Activated T-cell treated with anti-CD3 and anti-CD28 coated beads for 48 hours (primary cell): ENCODE data around the gene ENPP6.
"Not testable (repeated sequence)": the region's sequence is repeated elsewhere in the genome, so short reads cannot be mapped to it uniquely, and the experiment has no call there.

Experiments used
- DNase-seq: peaks from one replicate; pipeline ENCODE4 v3.0.0-alpha.2; 2020; ENCODE audit warnings: low read depth

Gene ENPP6

DNA sequence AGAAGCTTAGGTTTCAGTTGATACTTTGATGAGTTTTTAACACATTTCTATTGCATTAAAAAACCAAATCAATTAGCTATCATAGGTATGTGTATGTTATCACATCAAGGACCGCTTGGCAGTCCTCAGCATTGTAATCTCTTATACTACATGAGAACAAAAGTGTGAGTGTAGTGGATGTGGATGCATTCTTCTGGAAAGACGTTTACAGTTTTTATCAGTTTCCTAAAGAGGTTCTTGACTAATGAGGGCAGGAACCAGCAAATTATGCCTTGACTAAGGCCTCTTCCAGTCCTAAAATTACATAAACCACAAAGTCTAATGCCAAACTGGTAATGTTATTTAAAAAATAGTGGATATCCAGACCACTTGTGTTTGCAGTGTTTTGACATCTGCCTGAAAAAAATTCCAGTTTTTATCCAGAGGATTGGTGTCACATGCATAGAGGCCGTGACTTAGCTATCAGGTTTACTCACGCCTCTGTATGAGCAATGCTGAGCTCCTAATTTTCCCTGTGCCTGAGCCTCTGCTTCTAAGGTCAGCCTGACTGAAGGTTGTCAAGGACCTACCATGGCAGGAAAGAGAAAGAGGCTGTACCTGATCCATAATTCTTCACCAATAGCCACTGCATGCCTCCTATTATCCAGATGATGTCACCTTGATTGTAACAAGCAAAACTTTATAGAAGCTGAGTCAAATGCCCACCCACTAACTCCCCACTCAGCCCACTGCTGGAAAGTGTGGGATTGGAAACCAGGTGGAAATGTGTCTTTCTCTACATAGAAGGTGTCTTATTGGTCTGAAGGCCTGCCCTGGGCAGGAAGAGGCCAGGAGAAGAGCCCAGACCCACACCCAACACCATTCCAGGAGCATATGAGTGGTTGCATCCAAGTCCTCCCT, 68.7 kb downstream of the ENPP6 start:
- DNase-seq: no peak

DNA sequence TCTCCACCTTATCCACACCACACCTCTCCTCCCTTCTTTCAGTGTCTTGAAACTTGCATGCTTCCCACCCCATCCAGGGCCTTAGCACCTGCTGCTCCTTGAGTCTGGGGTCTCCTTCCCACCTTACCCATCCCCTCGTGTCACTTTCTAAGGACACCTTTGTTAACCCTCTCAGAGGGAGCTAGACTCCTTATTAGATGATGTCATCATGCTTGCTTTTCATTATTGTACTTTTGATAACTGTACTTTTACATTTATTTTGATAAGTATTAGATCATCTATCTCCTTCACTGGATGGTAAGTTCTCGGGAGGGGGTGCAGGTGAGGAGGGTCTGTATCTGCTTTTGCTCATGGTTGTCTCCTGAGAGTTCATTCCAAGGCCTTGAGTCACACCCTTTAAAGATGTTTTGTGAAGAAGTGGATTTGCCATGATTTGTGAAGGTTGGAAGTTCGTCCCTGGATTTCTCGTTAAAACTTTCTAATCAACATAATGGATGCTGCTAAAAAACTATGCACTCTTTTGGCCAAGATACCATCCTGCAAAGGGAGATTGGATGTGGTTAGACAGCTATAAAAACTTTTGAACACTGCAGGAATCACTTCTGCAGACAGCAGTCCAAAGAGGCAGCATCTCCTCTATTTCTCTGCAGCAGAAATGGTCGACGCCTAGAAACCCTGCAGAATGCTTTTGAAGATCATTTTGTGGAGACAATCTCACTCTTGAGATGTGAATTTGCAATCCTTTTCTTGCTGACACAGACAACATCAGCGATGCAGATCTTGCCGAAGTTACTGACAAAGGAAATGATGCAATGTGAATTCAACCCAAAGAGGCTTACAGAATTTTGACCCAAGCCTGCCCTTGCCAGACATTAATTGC, 69.6 kb downstream of the ENPP6 start:
- DNase-seq: no peak

DNA sequence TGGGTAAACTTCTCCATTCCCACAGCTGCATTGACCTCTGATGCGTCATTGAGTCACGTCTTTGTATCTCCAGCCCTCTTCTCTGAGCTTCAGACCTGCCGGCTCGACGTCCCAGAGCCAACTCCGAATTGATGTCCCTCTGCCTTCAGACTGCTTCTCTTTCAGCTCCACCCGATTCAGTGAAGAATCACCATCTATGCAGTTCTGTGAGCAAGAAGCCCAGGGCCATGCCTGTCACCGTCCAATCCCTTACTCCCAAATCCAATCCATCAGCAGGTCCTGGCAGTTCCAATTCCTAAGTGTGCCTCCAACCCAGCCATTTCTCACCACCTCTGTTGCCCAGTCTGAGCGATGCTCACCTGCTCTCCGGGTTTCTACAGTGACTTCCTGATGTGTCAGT, 70.7 kb downstream of the ENPP6 start:
- DNase-seq: no peak

- DNase-seq: no peak
These were observed 72.1 kb downstream of the ENPP6 start for GRCh38 chr4:184145596-184145995.

DNA sequence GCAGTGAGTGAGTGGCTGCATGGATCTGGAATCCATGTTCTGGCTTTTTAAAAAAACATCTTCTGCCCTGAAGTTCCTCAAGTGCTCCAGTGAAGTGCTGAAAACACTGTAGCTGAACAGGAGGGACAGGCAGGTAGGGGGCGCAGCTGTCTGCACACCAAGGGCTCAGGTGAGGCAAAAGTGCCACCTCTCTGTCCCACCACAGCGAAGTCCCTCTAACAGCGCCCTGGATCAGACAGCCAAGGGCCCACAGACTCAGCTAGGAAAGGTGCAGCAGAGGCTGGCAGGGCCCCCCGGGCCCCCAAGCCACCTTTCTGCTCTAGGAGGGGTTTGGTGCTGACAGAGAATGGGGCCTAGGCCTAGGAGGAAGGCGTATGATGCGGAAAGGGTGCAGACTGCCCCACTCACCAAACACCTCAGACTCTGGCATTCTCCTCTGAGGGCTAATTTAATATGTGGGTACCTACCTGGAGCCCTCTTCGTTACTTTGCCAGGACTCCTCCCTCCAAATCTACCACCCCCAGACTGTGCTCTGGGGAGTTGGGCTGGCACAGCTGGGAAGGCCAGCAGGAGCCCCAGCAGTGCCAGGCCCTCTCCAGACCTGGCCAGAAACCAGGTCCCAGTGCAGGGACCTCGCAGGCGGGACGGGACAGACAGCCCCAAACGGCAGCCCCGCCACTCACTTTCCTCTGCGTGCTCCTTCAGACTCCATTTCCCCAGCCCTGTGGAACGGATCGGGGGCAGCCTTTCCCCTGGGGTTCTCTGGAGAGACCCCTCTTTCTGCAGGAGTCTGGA, 73.7 kb downstream of the ENPP6 start:
- no peak for DNase-seq

GRCh38 chr4:184142121-184143000, 75.3 kb downstream of the ENPP6 start:
- no peak for DNase-seq

GRCh38 chr4:184140901-184141300, 76.8 kb downstream of the ENPP6 start:
- DNase-seq: not testable (repeated sequence)

- no peak for DNase-seq
These were observed 81.1 kb downstream of the ENPP6 start for GRCh38 chr4:184136525-184136924.

- DNase-seq: no peak
These were observed 90.9 kb downstream of the ENPP6 start for GRCh38 chr4:184126800-184127199.

DNA sequence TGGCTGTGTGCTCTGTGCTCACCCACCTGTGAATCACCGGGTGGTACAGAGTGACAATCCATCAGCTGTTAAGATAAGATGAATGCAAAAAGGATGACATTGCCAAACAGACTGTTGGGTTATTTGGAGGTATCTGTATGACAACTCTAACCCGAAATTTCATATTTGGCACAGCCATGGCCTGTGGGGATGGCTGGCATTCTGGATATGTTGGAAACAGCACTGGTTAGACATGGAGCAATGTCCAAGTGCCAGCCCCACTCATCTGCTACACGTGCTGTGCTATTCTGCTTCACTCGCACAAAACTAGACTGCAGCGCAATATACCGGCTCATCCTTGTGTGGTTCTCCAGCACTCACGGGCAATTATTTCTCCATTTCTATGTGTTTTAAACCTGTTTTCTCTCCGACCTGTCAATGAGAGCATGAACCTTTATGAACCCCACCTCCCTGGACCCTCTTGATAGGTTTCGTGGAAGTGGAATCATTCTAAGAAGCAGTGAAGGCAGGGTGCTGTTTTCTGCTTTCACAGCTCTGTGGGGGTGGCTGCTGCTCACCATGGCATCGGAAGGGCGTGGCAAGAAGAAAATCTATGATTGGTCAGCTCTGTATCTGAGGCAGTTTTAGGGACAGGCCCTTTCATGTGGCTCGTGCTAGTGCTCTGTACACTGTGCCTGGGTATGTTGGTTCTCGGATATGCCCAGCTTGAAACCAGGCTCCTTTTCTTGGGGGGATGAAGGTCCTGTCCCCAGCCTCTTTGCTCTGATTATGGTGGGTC, 94.9 kb downstream of the ENPP6 start:
- DNase-seq: no peak

DNA sequence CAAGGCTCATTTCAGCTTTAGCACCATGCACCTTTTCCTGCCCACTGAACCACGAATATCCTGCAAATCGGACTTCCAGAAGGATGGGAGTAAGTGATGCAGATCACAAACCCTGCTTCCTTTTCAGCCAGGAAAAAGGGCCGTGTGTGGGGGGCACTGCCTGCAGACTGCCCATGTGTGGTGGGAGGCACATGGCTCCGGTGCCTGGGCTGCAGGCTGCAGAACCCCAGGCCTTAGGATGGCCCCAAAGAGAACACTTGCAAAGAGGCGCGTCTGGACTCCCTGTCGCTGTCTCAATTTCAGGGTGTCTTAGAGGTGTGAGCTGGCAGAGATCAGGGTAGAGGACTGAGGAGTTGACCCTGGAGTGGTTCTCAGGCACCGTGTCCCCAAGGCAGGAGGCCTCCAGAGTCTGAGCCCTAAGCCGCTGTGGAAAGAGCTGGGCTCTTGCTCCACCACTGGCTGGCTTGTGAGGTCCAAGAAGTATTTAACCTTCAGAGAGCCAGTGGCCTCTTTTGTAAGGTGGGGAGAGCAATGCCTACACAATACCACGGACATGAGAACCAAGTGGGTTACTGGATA, 97.0 kb downstream of the ENPP6 start:
- DNase-seq: no peak

DNA sequence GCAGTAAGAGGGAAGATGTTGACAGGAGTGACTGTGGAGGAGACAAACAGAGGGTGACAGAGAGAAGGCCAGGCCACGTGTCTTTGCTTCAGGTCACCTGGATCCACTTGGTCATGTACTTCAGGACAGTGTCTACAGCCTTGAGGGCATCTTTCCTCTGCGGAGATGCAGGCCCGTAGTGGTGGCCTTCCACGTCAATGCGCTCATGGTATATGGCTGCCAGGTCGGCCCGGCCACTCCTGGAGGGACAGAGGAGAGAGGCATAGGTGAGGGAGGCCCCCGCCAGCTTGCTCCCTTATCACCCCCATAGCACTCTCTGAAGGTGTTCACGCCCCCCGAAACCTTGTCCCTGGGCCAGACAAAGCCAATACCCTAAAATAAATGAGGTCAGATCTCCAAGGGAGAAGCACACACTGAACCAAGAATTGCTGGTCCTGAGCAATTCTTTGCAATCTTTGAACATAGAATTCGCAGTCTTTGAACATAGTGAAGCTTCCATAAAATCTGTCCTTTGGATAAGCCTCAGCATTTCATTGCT, 99.9 kb downstream of the ENPP6 start:
- no peak for DNase-seq

GRCh38 chr4:184115399-184115798, 102.3 kb downstream of the ENPP6 start:
- DNase-seq: no peak

GRCh38 chr4:184114431-184114830, 103.2 kb downstream of the ENPP6 start:
- DNase-seq: no peak

- DNase-seq: no peak
These were observed 105.6 kb downstream of the ENPP6 start for GRCh38 chr4:184112006-184112550.

DNA sequence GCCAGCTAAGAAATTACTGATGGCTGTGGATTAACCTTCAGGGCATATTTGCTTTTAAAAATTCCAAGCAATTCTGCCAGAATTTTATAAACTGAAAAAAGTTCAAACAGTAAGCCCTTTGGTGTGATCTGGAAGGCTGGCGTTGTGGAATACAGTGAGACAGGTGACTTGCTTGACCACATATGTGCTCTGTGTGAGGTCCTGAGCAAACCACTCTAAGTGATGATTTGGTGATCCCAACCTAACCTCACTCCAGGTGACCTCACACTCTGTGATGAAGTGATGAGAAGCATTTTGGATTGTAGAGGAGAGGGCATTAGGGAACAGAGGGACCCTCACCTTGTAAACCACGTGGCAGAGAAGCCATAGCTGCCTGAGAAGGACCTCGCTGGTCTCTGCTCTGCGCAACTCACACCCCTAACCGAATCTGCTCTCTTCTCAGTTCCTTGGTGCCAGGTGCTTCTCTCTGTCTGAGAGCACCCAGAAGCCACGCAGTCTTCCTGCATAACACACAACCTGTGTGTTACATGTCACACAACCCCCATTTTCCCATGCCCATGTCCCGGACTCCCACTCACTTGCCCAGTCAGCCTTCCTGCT, 106.3 kb downstream of the ENPP6 start:
- DNase-seq: no peak

- DNase-seq: no peak
These were observed 107.0 kb downstream of the ENPP6 start for GRCh38 chr4:184110452-184111224.

DNA sequence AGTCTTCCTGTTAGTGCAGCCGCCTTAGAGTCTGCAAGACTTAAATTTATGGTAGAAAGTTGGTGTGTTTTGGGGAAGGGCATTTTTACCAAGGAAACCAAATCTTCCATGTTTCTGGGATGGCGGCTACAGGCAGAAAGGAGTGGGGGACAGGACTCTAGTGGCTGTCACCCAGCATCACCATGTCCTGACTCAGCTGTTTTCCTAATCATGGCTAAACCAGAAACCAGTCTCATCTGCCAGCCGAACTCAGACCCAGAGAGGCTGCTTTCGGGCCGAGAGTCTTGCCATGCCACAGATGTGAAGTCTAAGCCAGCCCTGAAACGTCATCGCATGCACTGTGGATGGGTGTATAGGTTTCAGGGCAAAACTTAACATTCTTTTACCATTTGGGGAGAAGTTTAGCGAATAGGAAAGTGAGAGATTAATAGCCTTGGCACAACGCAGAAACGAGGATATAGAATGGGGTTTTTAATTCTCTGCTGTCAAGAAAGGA, 109.6 kb downstream of the ENPP6 start:
- no peak for DNase-seq
